PC-9 (cell line): ENCODE results near the gene FAM174C. TPM values are rescaled to one million over a fixed set of nuclear protein-coding genes. Genes with fewer than 3 reads are reported as not detected.

ENCODE experiments used
- BruUV-seq: library from RNA; stranded (reverse); fragments of 400-500 nt; replicated peaks from 2 replicates; lab custom pipeline; 2021; lab: Mats Ljungman, UMichigan
- CTCF ChIA-PET: fragments of 300-600 bp; sonication (Branson Sonifier 250); formaldehyde crosslinking; loops from one replicate; lab custom pipeline; 2022; ENCODE audit warnings: antibody characterized with exemption; lab: Charles Lee
- POLR2A ChIA-PET: fragments of 300-600 bp; sonication (Branson Sonifier 250); formaldehyde crosslinking; loops from one replicate; lab custom pipeline; 2022; ENCODE audit warnings: antibody characterized with exemption; ENCODE audit not compliant: unreplicated experiment; lab: Charles Lee
- DNase-seq, 2 experiments: peaks; one replicate each; pipeline versions ENCODE4 v3.0.0 to v3.0.0-alpha.2; 2015 to 2022; ENCODE audit warnings: mixed read lengths in 1 of 2
- H2AFZ ChIP-seq: fragments of 200-600 bp; sonication (generic); 2 replicates; pipeline ENCODE4 v1.8.1; 2017; ENCODE audit warnings: antibody characterized with exemption
- H3F3A ChIP-seq: fragments of 200-600 bp; sonication (generic); 2 replicates; pipeline ENCODE4 v1.8.1; 2017; ENCODE audit warnings: antibody characterized with exemption, mild to moderate bottlenecking, low read depth; ENCODE audit not compliant: insufficient read depth
- H3K27ac ChIP-seq: fragments of 200-600 bp; sonication (generic); 2 replicates; pipeline ENCODE4 v1.6.1; 2016; ENCODE audit warnings: mixed run types
- H3K27me3 ChIP-seq: fragments of 200-600 bp; sonication (generic); 2 replicates; pipeline ENCODE4 v1.6.1; 2016; ENCODE audit warnings: low read depth, mixed run types; ENCODE audit not compliant: insufficient read depth
- H3K36me3 ChIP-seq: fragments of 200-600 bp; sonication (generic); 2 replicates; pipeline ENCODE4 v1.6.1; 2016; ENCODE audit warnings: low read depth, mixed run types
- H3K4me1 ChIP-seq: fragments of 200-600 bp; sonication (generic); replicated peaks from 2 replicates; pipeline ENCODE4 v1.6.1; 2016; ENCODE audit warnings: mixed run types; ENCODE audit not compliant: insufficient read depth
- H3K4me2 ChIP-seq: fragments of 200-600 bp; sonication (generic); 2 replicates; pipeline ENCODE4 v1.6.1; 2017; ENCODE audit warnings: mixed run types
- H3K4me3 ChIP-seq: fragments of 200-600 bp; sonication (generic); 2 replicates; pipeline ENCODE4 v1.6.1; 2016; ENCODE audit warnings: mixed run types
- H3K79me2 ChIP-seq: fragments of 200-600 bp; sonication (generic); 2 replicates; pipeline ENCODE4 v1.6.1; 2017; ENCODE audit warnings: low read depth, mixed run types
- H3K9me2 ChIP-seq: fragments of 200-600 bp; sonication (generic); 2 replicates; pipeline ENCODE4 v1.8.1; 2017; ENCODE audit warnings: mild to moderate bottlenecking; ENCODE audit not compliant: insufficient read depth
- H3K9me3 ChIP-seq: fragments of 200-600 bp; sonication (generic); 2 replicates; pipeline ENCODE4 v1.8.1; 2016; ENCODE audit warnings: low read depth; ENCODE audit not compliant: insufficient read depth
- H4K20me1 ChIP-seq: fragments of 200-600 bp; sonication (generic); 2 replicates; pipeline ENCODE4 v1.8.1; 2017; ENCODE audit not compliant: insufficient read depth
- EZH2 ChIP-seq: fragments of 200-600 bp; sonication (generic); IDR thresholded peaks from 2 replicates; pipeline ENCODE4 v1.8.0; 2017; ENCODE audit warnings: antibody characterized with exemption, low read depth
- intact Hi-C: fragments of 100-400 bp; cut with micrococcal nuclease; formaldehyde crosslinking; loops from one replicate; pipeline ENCODE4 v1.10.0; 2022; ENCODE audit not compliant: unreplicated experiment
- total RNA-seq: library from RNA; stranded (reverse); gene quantifications from 2 replicates; pipeline ENCODE4 v1.2.3, GENCODE V29; 2021
- TF ChIP-seq, protein P1 (sequence below): fragments of 200-600 bp; sonication (generic); conservative IDR thresholded peaks from 2 replicates; pipeline ENCODE4 v1.6.1; 2017; ENCODE audit warnings: mixed run types, antibody characterized with exemption, mild to moderate bottlenecking, moderate library complexity

FAM174C gene
- total RNA-seq, 1 experiment from 2014 or later, result 51.8 TPM

DNA sequence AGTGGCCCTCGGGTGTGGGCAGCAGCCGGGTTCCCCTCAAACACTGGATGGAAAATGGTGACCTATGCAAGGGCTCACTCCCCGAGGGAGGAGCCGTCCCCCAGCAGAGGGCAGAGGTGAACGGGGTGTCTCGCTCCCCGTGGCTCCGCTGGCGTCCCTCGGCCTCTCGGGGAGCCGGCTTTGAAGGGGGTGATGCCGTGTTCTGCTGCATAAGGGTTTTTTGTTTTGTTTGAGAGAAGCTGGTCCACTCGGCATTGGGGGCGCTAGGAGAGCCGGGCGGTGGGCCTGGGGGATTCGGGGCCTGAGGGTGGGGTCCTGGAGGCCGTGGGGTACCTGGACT is 14.3 kb downstream of the FAM174C start:
- intact Hi-C loops, result no loop called here

DNA sequence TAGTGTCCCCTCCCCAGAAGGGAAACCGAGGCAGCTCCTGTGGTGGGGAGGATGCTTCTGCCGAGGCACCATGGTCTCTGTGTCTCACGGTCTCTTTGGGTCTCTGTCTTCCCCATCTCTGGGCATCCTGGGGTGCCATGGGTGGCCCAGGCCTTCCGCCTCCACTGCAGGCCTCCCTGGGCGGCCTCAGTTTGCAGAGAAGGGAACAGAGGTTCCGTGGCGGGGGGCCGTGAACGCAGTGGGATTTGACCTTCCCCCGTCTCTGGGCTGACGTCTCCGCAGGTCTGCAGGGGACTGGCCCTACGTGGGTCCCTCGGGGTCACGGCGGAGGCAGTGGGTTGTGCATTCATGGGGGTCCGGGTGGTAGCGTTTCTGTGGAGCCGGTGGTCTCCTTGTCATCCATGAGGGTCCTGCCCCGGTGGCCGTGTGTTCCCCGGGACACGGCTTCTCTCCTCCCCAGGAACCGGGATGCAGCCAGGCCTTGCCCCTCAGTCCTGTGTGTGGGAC is 14.9 kb downstream of the FAM174C start:
- Histone ChIP-seq H3K4me1 (no peaks in the 10 kb centered on the region), H3K79me2 (no peaks in the 10 kb centered on the region), H3K9me2 (no peaks in the 10 kb centered on the region), H3K27ac (no peak overlapping the region), H3K27me3 (peaks cover 34% of the 10 kb centered on the region; the same call in 1 of the 2 replicates), H3K4me3 (no peak overlapping the region), H4K20me1 (no peaks in the 10 kb centered on the region), H3K4me2 (no peak overlapping the region), H3K36me3 (no peaks in the 10 kb centered on the region), H3K9me3 (no peaks in the 10 kb centered on the region), H2AFZ (no peak overlapping the region), H3F3A (no peaks in the 10 kb centered on the region; the same call in 1 of the 2 replicates)
- ChIA-PET CTCF (no interaction called here), POLR2A (no interaction called here)
- TF ChIP-seq, protein P1, sequence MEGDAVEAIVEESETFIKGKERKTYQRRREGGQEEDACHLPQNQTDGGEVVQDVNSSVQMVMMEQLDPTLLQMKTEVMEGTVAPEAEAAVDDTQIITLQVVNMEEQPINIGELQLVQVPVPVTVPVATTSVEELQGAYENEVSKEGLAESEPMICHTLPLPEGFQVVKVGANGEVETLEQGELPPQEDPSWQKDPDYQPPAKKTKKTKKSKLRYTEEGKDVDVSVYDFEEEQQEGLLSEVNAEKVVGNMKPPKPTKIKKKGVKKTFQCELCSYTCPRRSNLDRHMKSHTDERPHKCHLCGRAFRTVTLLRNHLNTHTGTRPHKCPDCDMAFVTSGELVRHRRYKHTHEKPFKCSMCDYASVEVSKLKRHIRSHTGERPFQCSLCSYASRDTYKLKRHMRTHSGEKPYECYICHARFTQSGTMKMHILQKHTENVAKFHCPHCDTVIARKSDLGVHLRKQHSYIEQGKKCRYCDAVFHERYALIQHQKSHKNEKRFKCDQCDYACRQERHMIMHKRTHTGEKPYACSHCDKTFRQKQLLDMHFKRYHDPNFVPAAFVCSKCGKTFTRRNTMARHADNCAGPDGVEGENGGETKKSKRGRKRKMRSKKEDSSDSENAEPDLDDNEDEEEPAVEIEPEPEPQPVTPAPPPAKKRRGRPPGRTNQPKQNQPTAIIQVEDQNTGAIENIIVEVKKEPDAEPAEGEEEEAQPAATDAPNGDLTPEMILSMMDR, result no peak
- TF ChIP-seq EZH2, result no peak
- no TSS peak for BruUV-seq
- intact Hi-C loops, result no loop called here
- no peak for DNase-seq

More for the DNA sequence above, 14.3 kb downstream of the FAM174C start:
- ChIA-PET POLR2A (no interaction called here), CTCF (no interaction called here)
- TF ChIP-seq, protein P1, result no peak
- Histone ChIP-seq H3K4me2 (no peak overlapping the region), H3K27ac (no peak overlapping the region), H3K4me3 (no peak overlapping the region), H2AFZ (no peak overlapping the region), H3F3A (peaks cover 4% of the 10 kb centered on the region; the same call in 1 of the 2 replicates), H3K27me3 (peaks cover 34% of the 10 kb centered on the region; the same call in 1 of the 2 replicates), H3K79me2 (no peaks in the 10 kb centered on the region), H3K4me1 (no peaks in the 10 kb centered on the region), H4K20me1 (no peaks in the 10 kb centered on the region), H3K9me3 (no peaks in the 10 kb centered on the region), H3K9me2 (no peaks in the 10 kb centered on the region), H3K36me3 (no peaks in the 10 kb centered on the region)
- no peak for DNase-seq
- no TSS peak for BruUV-seq

DNA sequence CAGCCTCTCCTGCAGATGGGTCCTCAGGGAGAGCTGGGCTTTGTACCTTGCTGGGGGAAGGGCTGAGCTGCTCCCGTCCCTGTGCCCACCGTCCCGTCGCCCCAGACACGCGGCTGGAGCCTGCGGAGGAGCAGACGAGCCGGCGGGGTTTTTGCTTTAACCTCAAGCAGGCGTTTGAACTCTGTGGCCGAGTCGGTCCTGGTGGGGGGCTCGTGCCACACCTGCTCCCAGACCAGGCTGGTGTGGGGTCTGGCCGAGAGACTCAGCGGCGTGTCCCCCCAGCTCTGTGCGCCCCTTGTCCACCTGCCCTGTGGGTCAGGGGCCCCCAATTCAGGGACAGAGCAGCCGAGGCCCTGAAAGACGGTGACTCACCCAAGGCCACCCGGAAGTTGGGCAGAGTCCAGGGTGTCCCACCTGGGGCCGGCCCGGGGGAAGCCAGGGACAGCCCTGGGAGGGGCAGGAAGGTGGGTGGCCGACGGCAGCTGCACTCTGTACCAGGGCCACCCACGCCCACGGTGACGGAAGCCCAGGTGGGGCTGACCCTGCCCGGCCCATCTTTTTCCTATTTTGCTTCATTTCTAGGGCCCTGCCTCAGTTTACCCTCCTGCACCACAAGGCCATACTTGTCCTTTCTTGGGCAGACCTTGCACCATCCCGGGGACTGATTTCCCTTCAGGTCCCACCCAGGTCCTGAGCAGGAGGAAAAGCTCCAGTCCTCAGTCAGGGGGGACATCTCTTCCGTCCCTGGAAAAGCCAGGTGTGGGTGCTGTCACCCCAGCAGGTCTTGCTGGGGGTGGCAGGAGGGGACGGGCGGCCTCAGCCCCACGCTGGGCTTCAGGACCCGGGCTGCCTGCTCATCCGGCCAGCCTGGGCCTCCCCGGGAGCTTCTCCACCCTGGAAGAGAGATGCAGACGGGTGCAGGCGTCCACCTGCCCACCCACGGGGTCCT is 15.6 kb downstream of the FAM174C start:
- Histone ChIP-seq H3K4me3 (no peak overlapping the region), H2AFZ (no peak overlapping the region), H3K4me2 (no peak overlapping the region), H3K27ac (no peak overlapping the region), H3K9me3 (no peaks in the 10 kb centered on the region), H4K20me1 (no peaks in the 10 kb centered on the region), H3K4me1 (no peaks in the 10 kb centered on the region), H3K9me2 (no peaks in the 10 kb centered on the region), H3K36me3 (no peaks in the 10 kb centered on the region), H3K27me3 (peaks cover 34% of the 10 kb centered on the region; the same call in 1 of the 2 replicates), H3F3A (no peaks in the 10 kb centered on the region), H3K79me2 (no peaks in the 10 kb centered on the region)
- ChIA-PET POLR2A (no interaction called here), CTCF (no interaction called here)
- TF ChIP-seq, protein P1, result no peak
- no peak for TF ChIP-seq EZH2
- intact Hi-C loops, result no loop called here
- BruUV-seq, result no TSS peak
- no peak for DNase-seq
